ENCODE data around the gene RETN.

RETN gene

GRCh38 chr19:7661744-7662538 lies 6.9 kb upstream of the RETN start:
- no peak for DNase-seq

- DNase-seq = no peak
Observed at GRCh38 chr19:7662657-7663056, 6.2 kb upstream of the RETN start.

GRCh38 chr19:7663706-7664105 lies 5.1 kb upstream of the RETN start:
- DNase-seq = no peak

GRCh38 chr19:7665076-7665475 lies 3.8 kb upstream of the RETN start:
- no peak for DNase-seq

GRCh38 chr19:7669641-7670040 lies 792 bp downstream of the RETN start:
- DNase-seq = no peak

GRCh38 chr19:7670150-7670783 lies 1.4 kb downstream of the RETN start:
- no peak for DNase-seq

GRCh38 chr19:7670790-7671189 lies 1.9 kb downstream of the RETN start:
- DNase-seq = no peak

- no peak for DNase-seq
Observed at GRCh38 chr19:7672522-7672921, 3.7 kb downstream of the RETN start.

- peak; percentile 47 to 51 for DNase-seq
Observed at GRCh38 chr19:7674010-7675005, 5.5 kb downstream of the RETN start.

- peak; percentile 72 to 76 for DNase-seq
Observed at GRCh38 chr19:7676376-7676775, 7.5 kb downstream of the RETN start.

- DNase-seq = peak in 1 of 2 experiments; percentile 51
Observed at GRCh38 chr19:7676854-7677253, 8.0 kb downstream of the RETN start, which contains the start of gene MCEMP1. TSS of gene MCEMP1 (plus strand) at chr19:7677090. CDS start at chr19:7677121, 31 bp downstream.

- DNase-seq = no peak
Observed at GRCh38 chr19:7677669-7678311, 8.9 kb downstream of the RETN start.

GRCh38 chr19:7678971-7679751 lies 10.3 kb downstream of the RETN start:
- peak; percentile 29 to 30 for DNase-seq

- no peak for DNase-seq
Observed at GRCh38 chr19:7679771-7680605, 11.1 kb downstream of the RETN start.

GRCh38 chr19:7680606-7681339 lies 11.9 kb downstream of the RETN start, which contains the start of gene TRAPPC5:
TSS of gene TRAPPC5 (plus strand) at chr19:7680833. CDS start at chr19:7682254, 1,421 bp downstream.
- peak; percentile 63 to 71 for DNase-seq

- DNase-seq = peak; percentile 94 to 97
Observed at GRCh38 chr19:7681340-7682174, 12.7 kb downstream of the RETN start.

- no peak for DNase-seq
Observed at GRCh38 chr19:7682175-7682855, 13.5 kb downstream of the RETN start.

All from Kasumi-1 (cell line).